HFFc6 (cell line): Measurements from ENCODE around the gene LAMA5. TPM values are rescaled to one million over a fixed set of nuclear protein-coding genes. Genes with fewer than 3 reads are reported as not detected.

ENCODE experiments used
- DNase-seq: peaks from one replicate; pipeline ENCODE4 v3.0.0-alpha.2; 2018
- H3K27ac Mint-ChIP-seq: 2 replicates; pipeline ENCODE4 v1.8.0; 2020; ENCODE audit warnings: mild to moderate bottlenecking, mixed read lengths
- H3K27me3 Mint-ChIP-seq: 2 replicates; pipeline ENCODE4 v1.8.0; 2021; ENCODE audit warnings: mild to moderate bottlenecking, moderate library complexity, mixed read lengths; ENCODE audit not compliant: insufficient read depth
- H3K36me3 Mint-ChIP-seq: 2 replicates; pipeline ENCODE4 v1.8.0; 2021; ENCODE audit warnings: low read depth, mixed read lengths
- H3K4me1 Mint-ChIP-seq: 2 replicates; pipeline ENCODE4 v1.8.0; 2020; ENCODE audit warnings: low read depth, mixed read lengths
- H3K4me3 Mint-ChIP-seq: 2 replicates; pipeline ENCODE4 v1.8.0; 2020; ENCODE audit warnings: mild to moderate bottlenecking, moderate library complexity, mixed read lengths
- H3K9me3 Mint-ChIP-seq: 2 replicates; pipeline ENCODE4 v1.8.0; 2020; ENCODE audit warnings: mild to moderate bottlenecking, mixed read lengths
- total RNA-seq, 6 experiments: library from RNA; stranded (reverse); fragmentation: NEBNext Ultra II Directional; extraction: Animal tissue kit (Norgen Biotek cat#: 25700); gene quantifications; 2 replicates in 1 of 6; 3 replicates in 5 of 6; pipeline ENCODE4 v1.2.3, GENCODE V29; 2021
- TF ChIP-seq, protein P1 (sequence below): fragments of 200-600 bp; sonication (generic); IDR thresholded peaks from 2 replicates; pipeline ENCODE4 v1.5.0; 2021; ENCODE audit warnings: antibody characterized with exemption, mild to moderate bottlenecking

LAMA5 gene
- total RNA-seq, 6 experiments from 2014 or later, result 1.2 to 2.4 (median 1.5) TPM

DNA sequence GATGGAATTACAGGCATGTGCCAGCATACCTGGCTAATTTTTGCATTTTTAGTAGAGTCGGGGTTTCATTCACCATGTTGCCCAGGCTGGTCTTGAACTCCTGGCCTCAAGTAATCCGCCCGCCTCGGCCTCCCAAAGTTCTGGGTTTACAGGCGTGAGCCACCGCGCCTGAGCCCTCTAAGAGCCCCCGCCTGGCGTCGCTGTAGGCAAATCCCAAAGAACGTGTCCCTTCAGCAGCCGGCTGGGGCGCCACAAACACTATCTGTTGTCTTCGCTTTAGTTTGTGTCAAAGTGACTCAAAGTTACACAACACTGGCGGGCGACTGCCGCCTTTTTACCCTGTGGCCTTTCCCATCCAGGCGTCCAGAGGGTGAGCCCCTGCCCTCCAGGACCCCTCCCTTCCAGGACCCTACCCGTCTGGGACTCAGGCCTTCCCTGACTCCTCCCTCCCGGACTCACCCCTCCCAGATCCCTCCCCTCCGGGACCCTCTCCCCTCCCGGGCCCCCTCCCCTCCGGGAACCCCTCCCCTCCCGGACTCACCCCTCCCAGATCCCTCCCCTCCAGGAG lies 65.3 kb downstream of the LAMA5 start:
- Mint-ChIP-seq H3K27me3 (no peaks in the 10 kb centered on the region; the same call in 1 of the 2 replicates), H3K27ac (peak overlapping the region; percentile 97), H3K36me3 (peaks cover 13% of the 10 kb centered on the region), H3K9me3 (no peaks in the 10 kb centered on the region), H3K4me1 (peaks cover 32% of the 10 kb centered on the region), H3K4me3 (peak overlapping the region; percentile 89)
- DNase-seq, result peak; percentile 94
- TF ChIP-seq, protein P1, sequence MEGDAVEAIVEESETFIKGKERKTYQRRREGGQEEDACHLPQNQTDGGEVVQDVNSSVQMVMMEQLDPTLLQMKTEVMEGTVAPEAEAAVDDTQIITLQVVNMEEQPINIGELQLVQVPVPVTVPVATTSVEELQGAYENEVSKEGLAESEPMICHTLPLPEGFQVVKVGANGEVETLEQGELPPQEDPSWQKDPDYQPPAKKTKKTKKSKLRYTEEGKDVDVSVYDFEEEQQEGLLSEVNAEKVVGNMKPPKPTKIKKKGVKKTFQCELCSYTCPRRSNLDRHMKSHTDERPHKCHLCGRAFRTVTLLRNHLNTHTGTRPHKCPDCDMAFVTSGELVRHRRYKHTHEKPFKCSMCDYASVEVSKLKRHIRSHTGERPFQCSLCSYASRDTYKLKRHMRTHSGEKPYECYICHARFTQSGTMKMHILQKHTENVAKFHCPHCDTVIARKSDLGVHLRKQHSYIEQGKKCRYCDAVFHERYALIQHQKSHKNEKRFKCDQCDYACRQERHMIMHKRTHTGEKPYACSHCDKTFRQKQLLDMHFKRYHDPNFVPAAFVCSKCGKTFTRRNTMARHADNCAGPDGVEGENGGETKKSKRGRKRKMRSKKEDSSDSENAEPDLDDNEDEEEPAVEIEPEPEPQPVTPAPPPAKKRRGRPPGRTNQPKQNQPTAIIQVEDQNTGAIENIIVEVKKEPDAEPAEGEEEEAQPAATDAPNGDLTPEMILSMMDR, result peak; percentile 80

DNA sequence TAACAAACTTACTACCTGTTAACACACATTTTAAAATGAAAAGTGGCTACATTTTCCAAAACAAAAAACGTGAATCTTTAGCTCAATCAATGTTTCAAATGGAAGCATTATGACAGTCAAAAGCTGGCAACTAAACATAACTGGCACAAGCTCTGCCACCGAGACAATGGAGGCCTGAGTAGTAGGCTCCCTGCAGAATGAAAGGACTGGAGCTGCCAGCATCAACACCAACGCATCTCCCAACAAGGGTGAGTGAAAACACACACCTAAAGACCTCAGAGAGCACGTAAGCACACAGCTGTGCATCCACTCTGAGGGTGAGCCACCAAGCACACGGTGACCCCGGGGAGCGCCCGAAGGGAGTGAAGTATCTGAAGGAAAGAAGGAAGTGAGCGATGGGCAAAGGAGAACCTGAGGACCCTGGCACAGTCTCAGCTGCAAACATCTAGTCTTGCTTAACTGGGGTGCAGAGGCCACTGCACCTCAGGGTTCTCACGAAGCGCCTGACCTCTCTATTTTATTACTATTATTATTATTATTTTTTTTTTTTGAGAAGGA lies 65.9 kb downstream of the LAMA5 start:
- H3K9me3 Mint-ChIP-seq, result no peaks in the 10 kb centered on the region

DNA sequence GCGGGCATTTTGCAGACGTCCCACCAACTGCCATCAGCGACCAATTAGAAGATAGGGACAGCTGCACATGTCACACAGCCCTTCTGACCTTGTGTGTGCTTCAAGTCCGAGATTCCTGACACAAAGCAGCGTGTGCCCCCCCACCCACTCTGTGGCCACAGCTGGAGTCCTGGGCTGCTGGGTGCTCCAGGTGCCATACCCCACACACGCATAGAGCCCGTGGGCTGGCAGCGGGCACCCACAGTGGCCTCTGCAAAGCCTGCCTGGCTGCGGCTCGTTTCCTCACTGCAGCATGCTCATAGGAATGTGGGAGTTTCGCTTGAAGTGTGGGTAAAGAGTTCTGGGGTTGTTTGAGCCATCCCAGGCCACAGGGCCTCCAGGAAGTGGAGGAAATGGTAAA lies 66.8 kb downstream of the LAMA5 start:
- peaks cover 10% of the 10 kb centered on the region for H3K36me3 Mint-ChIP-seq
- peaks cover 28% of the 10 kb centered on the region for H3K4me1 Mint-ChIP-seq
- H3K9me3 Mint-ChIP-seq, result no peaks in the 10 kb centered on the region
- H3K4me3 Mint-ChIP-seq, result no peak overlapping the region
- TF ChIP-seq, protein P1, result no peak
- H3K27me3 Mint-ChIP-seq, result no peaks in the 10 kb centered on the region; the same call in 1 of the 2 replicates
- no peak overlapping the region for H3K27ac Mint-ChIP-seq
- no peak for DNase-seq

More for the DNA sequence above, 65.9 kb downstream of the LAMA5 start:
- DNase-seq, result no peak
- Mint-ChIP-seq H3K27ac (no peak overlapping the region), H3K27me3 (no peaks in the 10 kb centered on the region; the same call in 1 of the 2 replicates), H3K4me3 (peak overlapping the region; percentile 45; the same call in 1 of the 2 replicates), H3K4me1 (peaks cover 32% of the 10 kb centered on the region), H3K36me3 (peaks cover 13% of the 10 kb centered on the region)
- TF ChIP-seq, protein P1, result no peak

DNA sequence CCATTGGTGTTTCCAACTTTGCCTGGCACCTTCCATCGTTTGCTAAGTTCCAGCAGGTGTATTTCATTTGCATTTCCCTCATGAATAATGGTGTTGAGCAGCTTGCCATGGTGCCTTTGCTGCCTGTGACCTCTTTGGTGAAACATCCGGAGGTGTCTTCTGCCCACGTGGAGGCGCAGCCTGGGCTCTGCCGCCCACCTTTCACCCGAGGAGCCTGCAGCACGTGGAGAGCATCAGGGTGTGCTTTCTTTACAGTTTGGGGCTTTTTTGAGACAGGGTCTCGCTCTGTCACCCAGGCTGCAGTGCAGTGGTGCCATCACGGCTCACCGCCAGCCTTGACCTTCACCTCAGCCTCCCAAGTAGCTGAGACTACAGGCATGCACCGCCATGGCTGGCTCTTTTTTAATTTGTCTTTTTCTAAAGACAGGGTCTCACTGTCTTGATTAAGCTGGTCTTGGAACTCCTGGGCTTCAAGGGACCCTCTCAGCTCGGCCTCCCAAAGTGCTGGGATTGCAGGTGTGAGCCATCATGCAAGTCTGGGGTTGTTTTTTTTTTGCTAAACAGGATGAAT lies 67.4 kb downstream of the LAMA5 start:
- no peak overlapping the region for H3K4me3 Mint-ChIP-seq
- DNase-seq, result no peak
- no peaks in the 10 kb centered on the region; the same call in none of the 2 replicates for H3K27me3 Mint-ChIP-seq
- H3K27ac Mint-ChIP-seq, result no peak overlapping the region
- H3K4me1 Mint-ChIP-seq, result peaks cover 23% of the 10 kb centered on the region
- TF ChIP-seq, protein P1, result no peak
- no peaks in the 10 kb centered on the region for H3K9me3 Mint-ChIP-seq
- H3K36me3 Mint-ChIP-seq, result peaks cover 10% of the 10 kb centered on the region

DNA sequence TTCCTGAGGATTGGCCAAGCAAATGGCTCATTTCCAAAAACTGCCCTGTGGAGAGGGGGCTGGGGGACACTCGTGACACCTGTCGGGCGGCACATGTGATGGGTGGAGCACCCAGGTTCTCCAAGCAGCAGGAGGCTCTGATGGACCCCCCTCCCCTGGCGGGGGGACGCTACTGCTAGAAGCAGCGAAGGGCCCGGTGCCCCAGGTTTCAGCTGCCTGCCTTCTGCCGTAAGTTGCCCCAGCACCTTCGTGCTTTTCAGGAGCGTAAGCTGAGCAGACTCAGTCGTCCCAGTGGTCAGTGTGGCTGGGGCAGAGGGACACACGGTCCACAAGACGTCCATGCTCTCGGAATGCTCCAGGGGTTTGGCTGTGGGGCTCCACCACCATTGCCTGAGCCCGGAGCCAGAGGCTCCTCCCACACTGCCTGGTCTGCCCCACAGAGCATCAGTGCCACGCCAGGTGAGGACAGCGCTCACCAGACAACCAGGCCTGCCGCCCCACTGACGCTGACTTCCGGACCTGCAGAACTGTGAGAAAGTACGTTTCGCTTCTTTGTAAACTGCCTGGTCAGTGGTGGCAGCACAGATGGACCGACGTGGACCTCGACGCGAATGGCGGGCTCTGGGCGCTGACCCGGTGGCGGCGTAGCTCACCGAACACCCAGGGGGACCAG lies 68.4 kb downstream of the LAMA5 start:
- H3K4me3 Mint-ChIP-seq, result no peak overlapping the region
- no peaks in the 10 kb centered on the region for H3K9me3 Mint-ChIP-seq
- H3K36me3 Mint-ChIP-seq, result peaks cover 8% of the 10 kb centered on the region
- TF ChIP-seq, protein P1, result no peak
- H3K4me1 Mint-ChIP-seq, result peaks cover 12% of the 10 kb centered on the region; the same call in 1 of the 2 replicates
- H3K27me3 Mint-ChIP-seq, result no peaks in the 10 kb centered on the region; the same call in none of the 2 replicates
- DNase-seq, result no peak
- no peak overlapping the region for H3K27ac Mint-ChIP-seq
